Activated CD4-positive, alpha-beta memory T cell treated with anti-CD3 and anti-CD28 coated beads for 36 hours (primary cell): ENCODE results near the gene KIF5A. TPM values are rescaled to one million over a fixed set of nuclear protein-coding genes. Genes with fewer than 3 reads are reported as not detected.

Experiments
- CTCF ChIA-PET: fragments of 350-600 bp; sonication (Branson Sonifier 250); formaldehyde crosslinking; loops from one replicate; lab custom pipeline; 2021; ENCODE audit warnings: antibody characterized with exemption, inconsistent platforms; lab: Charles Lee
- POLR2A ChIA-PET: fragments of 350-600 bp; sonication (Branson Sonifier 250); formaldehyde crosslinking; loops from one replicate; lab custom pipeline; 2021; ENCODE audit warnings: antibody characterized with exemption; lab: Charles Lee
- DNase-seq: peaks from one replicate; pipeline ENCODE4 v3.0.0-alpha.2; 2020
- H3K27ac Mint-ChIP-seq: one replicate; pipeline ENCODE4 v1.8.0; 2021; ENCODE audit warnings: mixed read lengths
- H3K27me3 Mint-ChIP-seq: one replicate; pipeline ENCODE4 v1.8.0; 2021; ENCODE audit warnings: mixed read lengths
- H3K36me3 Mint-ChIP-seq: one replicate; pipeline ENCODE4 v1.8.0; 2021; ENCODE audit warnings: mixed read lengths
- H3K4me1 Mint-ChIP-seq: one replicate; pipeline ENCODE4 v1.8.0; 2021; ENCODE audit warnings: low read depth, mixed read lengths
- H3K4me3 Mint-ChIP-seq: one replicate; pipeline ENCODE4 v1.8.0; 2021; ENCODE audit warnings: mild to moderate bottlenecking, mixed read lengths
- H3K9me3 Mint-ChIP-seq: one replicate; pipeline ENCODE4 v1.8.0; 2021; ENCODE audit warnings: mixed read lengths
- intact Hi-C: fragments of 100-400 bp; cut with micrococcal nuclease; formaldehyde crosslinking; loops from one replicate; pipeline ENCODE4 v1.15.1; 2023
- total RNA-seq, 2 experiments: library from RNA; stranded (reverse); gene quantifications; one replicate each; pipeline ENCODE4 v1.2.3, GENCODE V29; 2021

KIF5A gene
- total RNA-seq, 2 experiments from 2014 or later = 0.90 to 0.99 TPM

DNA sequence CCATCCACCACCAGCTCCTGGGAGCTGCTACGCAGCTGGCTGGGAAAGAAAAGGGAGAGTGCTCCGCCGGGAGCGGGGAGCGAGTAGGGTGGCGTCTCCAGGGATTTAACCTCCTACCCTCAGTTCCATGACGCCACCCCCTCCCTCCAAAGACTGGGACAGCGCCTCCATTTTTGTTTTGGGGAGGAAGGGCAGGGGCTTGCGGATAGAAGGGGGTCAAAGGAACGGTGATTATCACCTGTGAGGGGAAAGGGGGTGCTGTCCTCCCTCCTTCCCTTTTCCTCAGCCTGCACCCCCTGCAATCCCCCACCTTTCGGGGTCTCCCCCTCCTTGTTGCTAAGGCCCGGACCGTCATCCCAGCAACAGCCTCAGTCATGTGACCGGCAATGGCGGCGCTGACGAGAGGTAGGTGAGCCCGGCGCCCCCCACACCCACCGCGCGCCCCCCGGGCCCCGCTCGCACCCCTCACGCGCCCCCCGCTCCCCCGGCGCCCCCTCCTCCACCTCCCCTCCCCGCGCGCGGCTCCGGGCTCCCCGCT is 54.7 kb downstream of the KIF5A start, which contains the start of gene DTX3:
Gene DTX3, plus strand, starts transcription at position 371 of the 538 bp plus-strand sequence. CDS start 1,694 bp downstream, outside the sequence.
- ChIA-PET CTCF (interaction anchor here (1.5 to 3.6 kb wide), 2 partner anchors 21 kb away, joined by 4 to 26 read pairs; no protein-coding TSS in a partner anchor), POLR2A (interaction anchor here (0.9 to 1.3 kb wide), 2 partner anchors 11 to 147 kb away, joined by 3 read pairs; partner anchors contain the start of gene CDK4)
- intact Hi-C loops = loop anchor here (2.0 kb wide), 1 partner anchor 14 kb away; the partner anchor contains the start of gene PIP4K2C
- no peaks in the 10 kb centered on the region for H3K9me3 Mint-ChIP-seq
- peaks cover 14% of the 10 kb centered on the region for H3K36me3 Mint-ChIP-seq
- no peaks in the 10 kb centered on the region for H3K27me3 Mint-ChIP-seq
- H3K4me1 Mint-ChIP-seq = peaks cover 22% of the 10 kb centered on the region
- peak within 1 kb of the TSS; percentile 68 for H3K27ac Mint-ChIP-seq
- DNase-seq = peak; percentile 64
- H3K4me3 Mint-ChIP-seq = peak within 1 kb of the TSS; percentile 74

GRCh38 chr12:57604992-57605810 is 55.4 kb downstream of the KIF5A start:
- CTCF ChIA-PET = interaction anchor here (1.2 to 3.6 kb wide), 2 partner anchors 12 to 21 kb away, joined by 3 to 26 read pairs; no protein-coding TSS in a partner anchor

GRCh38 chr12:57605811-57606311 is 56.0 kb downstream of the KIF5A start:
- Mint-ChIP-seq H3K4me3 (no peak overlapping the region), H3K27me3 (peaks cover 1% of the 10 kb centered on the region), H3K4me1 (peaks cover 29% of the 10 kb centered on the region), H3K36me3 (peaks cover 10% of the 10 kb centered on the region), H3K9me3 (no peaks in the 10 kb centered on the region), H3K27ac (no peak overlapping the region)
- intact Hi-C loops = loop anchor here (2.0 kb wide), 1 partner anchor 15 kb away; the partner anchor contains the start of gene PIP4K2C
- ChIA-PET CTCF (interaction anchor here (1.2 to 3.6 kb wide), 3 partner anchors 12 to 22 kb away, joined by 3 to 26 read pairs (median 6); no protein-coding TSS in a partner anchor), POLR2A (interaction anchor here (1.5 kb wide), 1 partner anchor 14 kb away, joined by 11 read pairs; the partner anchor contains the start of gene PIP4K2C)
- no peak for DNase-seq

More at GRCh38 chr12:57604992-57605810, 55.4 kb downstream of the KIF5A start:
- Mint-ChIP-seq H3K36me3 (peaks cover 10% of the 10 kb centered on the region), H3K27ac (peak overlapping the region; percentile 8), H3K9me3 (no peaks in the 10 kb centered on the region), H3K4me1 (peaks cover 23% of the 10 kb centered on the region), H3K4me3 (peak overlapping the region; percentile 74), H3K27me3 (no peaks in the 10 kb centered on the region)
- peak; percentile 31 for DNase-seq
- POLR2A ChIA-PET = interaction anchor here (1.5 kb wide), 1 partner anchor 13 kb away, joined by 11 read pairs; the partner anchor contains the start of gene PIP4K2C
- intact Hi-C loops = loop anchor here (2.0 kb wide), 1 partner anchor 14 kb away; the partner anchor contains the start of gene PIP4K2C

DNA sequence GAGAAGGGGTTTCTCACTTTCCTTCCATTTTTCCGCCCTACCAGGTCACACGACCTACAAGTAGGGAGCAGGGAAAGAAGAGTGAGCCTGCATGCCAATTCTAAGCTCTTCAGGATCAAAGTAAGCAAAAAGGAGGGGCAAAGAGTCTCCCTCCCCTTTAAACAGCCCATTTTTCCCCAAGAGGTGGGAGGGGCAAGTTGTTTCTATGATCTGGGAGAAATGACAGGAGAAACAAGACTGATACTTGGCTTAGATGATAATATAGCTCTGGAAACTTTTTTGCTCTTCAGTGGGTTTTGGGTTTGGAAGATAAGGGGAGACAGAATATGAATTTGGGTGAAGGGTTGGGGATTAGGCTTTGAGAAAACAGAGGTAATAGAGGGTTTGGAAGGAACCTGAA is 56.6 kb downstream of the KIF5A start:
- Mint-ChIP-seq H3K4me1 (peaks cover 31% of the 10 kb centered on the region), H3K4me3 (no peak overlapping the region), H3K36me3 (peaks cover 9% of the 10 kb centered on the region), H3K9me3 (no peaks in the 10 kb centered on the region), H3K27ac (no peak overlapping the region), H3K27me3 (peaks cover 3% of the 10 kb centered on the region)
- no peak for DNase-seq
- POLR2A ChIA-PET = interaction anchor here (1.5 kb wide), 1 partner anchor 14 kb away, joined by 11 read pairs; the partner anchor contains the start of gene PIP4K2C
- intact Hi-C loops = no loop called here
- CTCF ChIA-PET = interaction anchor here (1.8 to 3.6 kb wide), 2 partner anchors 14 to 23 kb away, joined by 6 to 26 read pairs; no protein-coding TSS in a partner anchor

- Mint-ChIP-seq H3K27ac (no peak overlapping the region), H3K36me3 (peaks cover 9% of the 10 kb centered on the region), H3K9me3 (no peaks in the 10 kb centered on the region), H3K4me1 (peaks cover 31% of the 10 kb centered on the region), H3K4me3 (no peak overlapping the region), H3K27me3 (peaks cover 3% of the 10 kb centered on the region)
- DNase-seq = no peak
- intact Hi-C loops = no loop called here
- CTCF ChIA-PET = interaction anchor here (1.3 to 3.6 kb wide), 3 partner anchors 14 to 131 kb away, joined by 3 to 26 read pairs (median 6); no protein-coding TSS in a partner anchor
- POLR2A ChIA-PET = no interaction called here
Observed at GRCh38 chr12:57606821-57607220, 57.0 kb downstream of the KIF5A start.

- Mint-ChIP-seq H3K9me3 (no peaks in the 10 kb centered on the region), H3K27ac (no peak overlapping the region), H3K4me1 (peaks cover 29% of the 10 kb centered on the region), H3K36me3 (peaks cover 2% of the 10 kb centered on the region), H3K4me3 (no peak overlapping the region), H3K27me3 (peaks cover 15% of the 10 kb centered on the region)
- ChIA-PET CTCF (interaction anchor here (0.6 to 3.6 kb wide), 5 partner anchors 13 to 194 kb away, joined by 3 to 26 read pairs (median 3); no protein-coding TSS in a partner anchor), POLR2A (no interaction called here)
- intact Hi-C loops = no loop called here
- DNase-seq = no peak
Observed at GRCh38 chr12:57607958-57608663, 58.3 kb downstream of the KIF5A start.

GRCh38 chr12:57609101-57609780 is 59.4 kb downstream of the KIF5A start:
- intact Hi-C loops = no loop called here
- H3K27ac Mint-ChIP-seq = no peak overlapping the region
- CTCF ChIA-PET = interaction anchor here (0.6 to 1.3 kb wide), 3 partner anchors 12 to 193 kb away, joined by 3 to 4 read pairs (median 3); no protein-coding TSS in a partner anchor
- no peaks in the 10 kb centered on the region for H3K9me3 Mint-ChIP-seq
- H3K4me3 Mint-ChIP-seq = no peak overlapping the region
- H3K36me3 Mint-ChIP-seq = peaks cover 2% of the 10 kb centered on the region
- H3K27me3 Mint-ChIP-seq = peaks cover 22% of the 10 kb centered on the region
- H3K4me1 Mint-ChIP-seq = peaks cover 20% of the 10 kb centered on the region
- POLR2A ChIA-PET = no interaction called here
- DNase-seq = no peak

- H3K9me3 Mint-ChIP-seq = no peaks in the 10 kb centered on the region
- no peak for DNase-seq
- peaks cover 2% of the 10 kb centered on the region for H3K36me3 Mint-ChIP-seq
- peaks cover 23% of the 10 kb centered on the region for H3K27me3 Mint-ChIP-seq
- H3K4me1 Mint-ChIP-seq = peaks cover 16% of the 10 kb centered on the region
- CTCF ChIA-PET = interaction anchor here (1.1 to 2.0 kb wide), 2 partner anchors 10 to 18 kb away, joined by 3 to 9 read pairs; no protein-coding TSS in a partner anchor
- POLR2A ChIA-PET = interaction anchor here (2.9 kb wide), 1 partner anchor 11 kb away, joined by 9 read pairs; no protein-coding TSS in a partner anchor
- H3K4me3 Mint-ChIP-seq = peak overlapping the region; percentile 58
- no peak overlapping the region for H3K27ac Mint-ChIP-seq
- intact Hi-C loops = no loop called here
Observed at GRCh38 chr12:57609781-57610553, 60.1 kb downstream of the KIF5A start.

GRCh38 chr12:57610554-57611107 is 60.8 kb downstream of the KIF5A start:
- Mint-ChIP-seq H3K27me3 (peaks cover 23% of the 10 kb centered on the region), H3K36me3 (peaks cover 2% of the 10 kb centered on the region), H3K4me3 (peak overlapping the region; percentile 58), H3K27ac (no peak overlapping the region), H3K9me3 (no peaks in the 10 kb centered on the region), H3K4me1 (peaks cover 11% of the 10 kb centered on the region)
- DNase-seq = no peak
- ChIA-PET CTCF (interaction anchor here (1.1 to 2.0 kb wide), 3 partner anchors 10 to 27 kb away, joined by 3 to 9 read pairs (median 3); no protein-coding TSS in a partner anchor), POLR2A (interaction anchor here (1.0 to 2.9 kb wide), 2 partner anchors 10 to 80 kb away, joined by 4 to 9 read pairs; no protein-coding TSS in a partner anchor)
- intact Hi-C loops = no loop called here
